HG02970 (cell line): ENCODE data around the gene CACNA2D3.

Experiments used
- ATAC-seq: cut with Tn5 transposase; IDR thresholded peaks from one replicate; pipeline ENCODE4 v1.9.1; 2021; ENCODE audit warnings: mild to moderate bottlenecking, moderate library complexity, moderate number of reproducible peaks; ENCODE audit not compliant: unreplicated experiment, low FRiP score

CACNA2D3 gene

GRCh38 chr3:54850484-54851018 lies 728.2 kb downstream of the CACNA2D3 start:
- ATAC-seq, result no peak

GRCh38 chr3:54853573-54854404 lies 731.4 kb downstream of the CACNA2D3 start:
- ATAC-seq, result no peak

DNA sequence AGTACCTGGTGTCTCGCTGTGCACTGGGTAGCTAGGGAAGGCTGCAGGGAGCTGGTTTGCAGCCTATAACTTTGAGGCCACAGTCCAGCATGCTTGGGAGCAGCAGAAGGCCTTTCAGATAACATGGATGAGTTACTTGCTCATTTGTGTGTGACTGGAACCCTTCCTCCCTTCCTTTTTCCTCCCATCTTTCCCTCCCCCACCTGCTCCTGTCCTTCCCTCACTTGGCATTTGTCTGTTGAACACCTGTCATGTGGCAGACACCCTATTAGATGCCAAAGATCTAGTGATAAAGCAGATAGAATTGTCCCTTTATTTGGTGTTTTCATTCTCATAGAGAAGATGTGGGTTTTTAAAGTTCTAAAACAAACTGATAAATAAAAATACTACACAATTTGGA lies 733.9 kb downstream of the CACNA2D3 start:
- no peak for ATAC-seq

GRCh38 chr3:54857343-54857742 lies 735.0 kb downstream of the CACNA2D3 start:
- no peak for ATAC-seq

- no peak for ATAC-seq
Observed at GRCh38 chr3:54858093-54858785, 735.9 kb downstream of the CACNA2D3 start.

- no peak for ATAC-seq
Observed at GRCh38 chr3:54859184-54859583, 736.8 kb downstream of the CACNA2D3 start.

DNA sequence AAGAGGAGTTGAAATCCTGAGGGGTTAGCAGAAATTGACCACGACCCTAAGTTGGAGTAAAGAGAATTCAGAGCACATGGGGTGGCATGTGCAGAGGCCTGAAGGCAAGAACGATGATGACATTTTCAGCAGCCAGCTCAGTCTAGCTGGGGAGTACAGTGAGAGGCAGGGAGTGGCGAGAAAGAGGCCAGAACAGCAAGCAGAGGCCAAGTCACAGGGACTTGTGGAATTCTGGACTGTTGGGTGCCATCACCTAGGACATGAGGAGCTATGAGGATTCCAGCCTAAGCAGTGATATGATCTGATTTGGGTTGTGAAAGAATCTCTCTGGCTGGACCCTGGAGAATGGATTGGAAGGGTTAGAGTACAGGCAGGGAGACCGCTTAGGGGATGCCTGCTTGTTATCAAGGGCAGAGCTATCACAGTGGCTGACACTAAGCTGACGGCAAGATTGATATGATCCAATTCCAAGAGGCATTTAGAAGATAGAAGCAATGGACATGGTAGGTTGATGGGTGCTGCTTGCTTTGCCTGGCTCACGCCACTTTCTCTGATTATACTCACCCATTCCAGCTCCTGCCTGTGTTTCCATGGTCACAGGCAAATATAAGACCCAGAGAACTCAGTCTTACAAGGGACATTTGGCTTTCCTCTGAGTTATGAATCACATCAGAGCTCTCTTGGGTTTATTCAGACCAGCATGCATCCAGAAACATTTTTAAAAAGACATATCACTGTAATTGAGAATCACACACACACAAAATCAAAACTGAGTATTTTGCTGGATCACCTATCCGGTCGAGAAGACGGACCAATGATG lies 739.1 kb downstream of the CACNA2D3 start:
- ATAC-seq, result no peak

DNA sequence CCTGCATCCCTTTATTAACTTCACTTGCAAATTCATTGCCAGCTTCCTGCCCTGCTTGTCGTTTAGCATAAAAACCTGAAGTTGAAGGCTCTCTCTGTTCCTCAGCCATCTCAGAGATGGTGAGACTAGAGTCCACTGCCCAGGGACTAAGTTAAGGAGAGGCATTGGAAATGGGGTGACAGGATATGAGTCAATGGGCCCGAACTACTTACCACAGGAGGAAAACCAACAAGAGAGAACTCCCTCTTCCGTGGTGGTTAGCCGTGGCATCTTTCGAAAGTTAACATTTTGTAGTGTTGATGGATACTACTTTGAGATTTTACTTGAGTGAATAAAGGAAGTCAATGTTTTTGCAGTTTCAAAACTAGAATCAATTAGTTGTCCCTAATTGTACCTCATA lies 740.2 kb downstream of the CACNA2D3 start:
- no peak for ATAC-seq

- no peak for ATAC-seq
Observed at GRCh38 chr3:54863366-54863765, 741.0 kb downstream of the CACNA2D3 start.

GRCh38 chr3:54863786-54864185 lies 741.4 kb downstream of the CACNA2D3 start:
- ATAC-seq, result no peak

- no peak for ATAC-seq
Observed at GRCh38 chr3:54865316-54865715, 743.0 kb downstream of the CACNA2D3 start.

GRCh38 chr3:54866251-54866650 lies 743.9 kb downstream of the CACNA2D3 start:
- ATAC-seq, result no peak

DNA sequence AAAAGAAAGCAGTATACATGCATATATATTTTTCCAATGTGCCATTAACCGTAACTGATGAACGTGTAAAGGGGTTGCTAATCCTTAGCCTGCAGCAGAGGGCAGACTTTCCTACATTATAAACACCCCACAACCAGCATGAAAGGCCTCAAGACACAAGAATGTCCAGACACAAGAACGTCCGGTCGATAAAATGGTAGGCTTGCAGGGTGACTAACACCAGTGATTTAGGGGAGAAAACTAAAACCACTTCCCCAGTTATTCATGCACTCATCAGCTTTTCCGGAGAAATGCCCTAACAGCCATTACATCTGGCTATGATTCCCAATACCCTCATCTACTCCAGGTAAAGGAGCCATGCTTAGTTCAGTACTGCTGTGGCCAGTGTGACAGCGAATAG lies 748.1 kb downstream of the CACNA2D3 start:
- ATAC-seq, result no peak

- no peak for ATAC-seq
Observed at GRCh38 chr3:54871867-54872266, 749.5 kb downstream of the CACNA2D3 start.

- no peak for ATAC-seq
Observed at GRCh38 chr3:54873059-54874010, 751.0 kb downstream of the CACNA2D3 start.

- ATAC-seq, result no peak
Observed at GRCh38 chr3:54874816-54875556, 752.6 kb downstream of the CACNA2D3 start.

- no peak for ATAC-seq
Observed at GRCh38 chr3:54875596-54876268, 753.4 kb downstream of the CACNA2D3 start.

- ATAC-seq, result no peak
Observed at GRCh38 chr3:54876694-54877093, 754.3 kb downstream of the CACNA2D3 start.
